Measurements from ENCODE around the gene RRP1.

Gene RRP1

DNA sequence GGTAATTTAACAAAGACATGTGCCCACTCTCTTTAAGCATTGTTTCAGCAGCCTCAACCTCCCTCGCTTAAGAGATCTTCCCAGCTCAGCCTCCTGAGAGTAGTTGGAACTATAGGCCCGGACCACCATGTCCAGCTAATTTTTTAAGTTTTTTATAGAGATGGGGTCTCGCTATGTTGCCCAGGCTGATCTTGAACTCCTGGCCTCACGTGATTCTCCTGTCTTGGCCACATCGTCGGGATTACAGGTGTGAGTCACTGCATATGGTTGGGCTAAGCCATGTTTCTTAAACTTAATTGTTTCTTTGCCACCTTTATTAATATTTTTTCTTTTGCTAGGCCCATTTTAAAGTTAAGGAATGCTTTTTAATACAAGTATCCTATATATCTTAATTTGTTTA, 57.1 kb downstream of the RRP1 start:
- DNase-seq, result no peak

GRCh38 chr21:43847301-43847700, 57.9 kb downstream of the RRP1 start:
- DNase-seq, result no peak

DNA sequence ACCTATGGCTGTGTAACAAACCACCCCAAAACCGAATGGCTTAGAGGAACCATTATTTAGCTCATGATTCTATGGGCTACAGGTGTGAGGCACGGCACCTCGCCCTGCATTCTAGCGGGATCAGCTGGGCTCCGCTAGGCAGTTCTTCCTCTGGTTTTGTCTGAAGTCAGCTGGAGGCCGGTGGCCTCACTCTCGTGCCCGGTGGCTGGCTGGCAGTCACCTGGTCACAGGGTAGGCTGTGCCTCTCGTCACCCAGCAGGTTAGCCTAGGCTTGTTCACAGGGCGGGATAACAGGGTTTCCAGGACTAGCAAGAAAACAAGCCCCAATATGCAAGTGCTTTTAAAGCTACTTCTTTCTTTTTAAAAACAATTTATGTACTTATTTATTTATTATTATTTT, 59.4 kb downstream of the RRP1 start:
- DNase-seq, result no peak

DNA sequence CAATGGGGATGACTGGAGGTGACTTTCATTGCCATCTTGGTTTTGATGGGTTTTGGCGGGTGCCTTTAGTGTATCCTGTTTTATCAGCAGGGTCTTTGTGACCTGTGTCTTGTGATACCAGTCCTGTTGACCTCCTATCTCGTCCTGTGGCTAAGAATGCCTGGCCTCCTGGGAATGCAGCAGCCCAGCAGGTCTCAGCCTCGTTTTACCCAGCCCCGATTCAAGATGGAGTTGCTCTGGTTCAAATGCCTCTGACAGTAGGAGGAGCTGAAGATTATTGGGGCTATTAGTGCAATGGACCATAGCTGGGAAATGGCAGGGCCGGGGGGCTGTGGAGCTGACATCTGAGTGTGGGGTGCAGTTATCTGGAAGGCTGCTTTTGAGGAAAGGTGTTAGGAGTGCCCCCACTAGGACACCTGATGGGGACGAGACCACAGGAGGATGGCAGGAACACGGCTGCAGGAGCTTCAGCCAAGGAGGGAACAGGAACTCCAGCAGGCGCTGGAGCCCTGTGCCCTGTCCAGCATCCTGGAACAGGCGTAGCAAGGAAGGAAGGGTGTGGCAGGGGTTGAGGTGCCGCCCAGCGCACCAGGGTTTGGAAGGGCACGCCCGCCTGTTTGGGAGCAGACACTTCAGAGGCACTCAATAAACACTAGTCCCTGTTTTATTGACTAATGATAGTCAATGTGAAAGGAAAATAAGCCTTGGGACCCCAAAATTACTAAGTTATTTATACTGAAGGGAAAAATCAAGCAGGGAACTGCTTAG, 60.3 kb downstream of the RRP1 start:
- no peak for DNase-seq

DNA sequence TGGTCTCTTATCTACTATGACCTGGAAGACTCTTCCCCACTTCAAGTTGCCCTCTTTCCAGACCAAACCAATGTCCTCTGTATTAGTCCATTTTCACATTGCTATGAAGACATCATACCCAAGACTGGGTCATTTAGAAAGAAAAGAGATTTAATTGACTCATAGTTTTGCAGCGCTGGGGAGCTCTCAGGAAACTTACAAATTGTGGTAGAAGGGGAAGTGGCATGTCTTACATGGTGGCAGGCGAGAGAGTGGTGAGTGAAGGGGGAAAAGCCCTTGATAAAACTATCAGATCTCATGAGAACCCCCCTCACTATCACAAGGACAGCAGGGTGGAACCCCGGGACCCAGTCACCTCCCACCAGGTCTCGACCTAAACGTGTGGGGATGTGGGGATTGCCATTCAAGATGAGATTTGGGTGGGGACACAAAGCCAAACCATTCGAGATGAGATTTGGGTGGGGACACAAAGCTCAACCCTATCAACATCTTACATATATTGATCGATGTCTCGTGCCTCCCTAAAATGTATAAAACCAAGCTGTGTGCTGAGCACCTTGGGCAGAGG, 61.4 kb downstream of the RRP1 start:
- DNase-seq, result no peak

DNA sequence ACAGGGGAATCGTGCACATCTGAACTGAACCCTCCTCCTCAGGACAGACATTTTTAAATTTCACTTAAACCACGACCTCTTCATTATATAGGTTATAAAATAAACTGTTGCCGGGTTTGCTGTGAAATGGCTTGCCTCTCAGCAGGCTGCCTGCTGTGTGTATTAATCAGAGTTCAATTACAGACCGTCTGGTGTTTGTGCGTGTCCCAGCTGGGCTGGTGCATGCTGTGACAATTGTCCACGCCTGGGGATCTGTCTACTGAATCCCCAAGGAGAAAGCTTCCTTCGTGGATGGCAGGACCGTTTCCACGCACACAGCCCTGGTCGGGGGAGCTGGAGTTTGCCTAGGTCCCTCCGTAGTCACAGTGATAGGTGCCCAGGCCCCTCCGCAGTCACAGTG, 62.2 kb downstream of the RRP1 start:
- no peak for DNase-seq

DNA sequence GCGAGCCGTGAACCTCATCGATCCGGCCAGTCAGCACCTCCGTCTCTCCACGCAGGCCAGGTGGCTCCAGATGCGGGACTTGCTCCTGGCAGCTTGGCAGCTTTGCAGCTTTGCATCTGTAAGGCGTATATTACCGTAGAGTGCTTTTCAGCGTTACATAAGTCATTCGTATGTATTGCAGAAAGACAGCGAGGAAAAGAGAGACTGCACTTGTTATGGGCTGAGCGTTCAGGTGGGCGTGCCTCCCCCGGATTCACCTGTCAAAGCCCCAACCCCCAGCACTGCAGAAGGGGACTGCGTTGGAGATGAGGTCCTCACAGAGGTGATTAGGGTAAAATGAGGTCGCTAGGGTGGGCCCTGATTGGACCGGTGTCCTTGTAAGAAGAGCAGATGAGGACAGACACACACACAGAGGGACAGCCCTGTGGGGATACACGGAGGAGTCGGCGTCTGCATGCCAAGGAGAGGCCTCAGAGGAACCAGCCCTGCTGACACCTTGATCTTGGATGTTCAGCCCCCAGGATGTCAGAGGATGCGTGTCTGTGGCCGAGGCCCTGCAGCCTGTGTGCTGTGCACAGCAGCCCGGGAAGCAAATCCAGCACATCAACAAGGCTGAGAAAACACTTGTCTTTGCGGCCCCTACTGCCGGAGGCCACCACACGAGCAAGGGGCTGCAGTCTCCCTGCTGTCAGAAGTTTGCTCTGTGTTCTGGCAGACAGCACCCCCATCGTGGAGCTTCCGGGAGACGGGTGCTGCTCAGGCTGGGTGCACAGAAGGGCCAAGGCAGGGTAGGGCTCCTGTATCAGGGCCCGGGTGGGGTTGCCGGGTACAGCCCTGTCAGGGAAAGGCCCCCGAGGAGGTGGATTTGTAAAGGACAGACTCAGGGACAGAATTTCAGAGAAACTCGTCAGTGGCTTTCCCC, 64.7 kb downstream of the RRP1 start:
- DNase-seq, result no peak
